CD14-positive monocyte (primary cell): Measurements from ENCODE around the gene MAOA. TPM values are rescaled to one million over a fixed set of nuclear protein-coding genes. Genes with fewer than 3 reads are reported as not detected.

Source experiments
- DNase-seq, 3 donors: peaks; one replicate each; pipeline ENCODE4 v3.0.0-alpha.2; 2011 to 2022
- H2AFZ ChIP-seq: 2 replicates; pipeline ENCODE4 v1.6.0; 2012; ENCODE audit warnings: mild to moderate bottlenecking, low read depth, low read length, inconsistent platforms; ENCODE audit not compliant: insufficient read depth, poor library complexity, severe bottlenecking
- H3K27ac ChIP-seq, 2 donors: 1 replicate in 1 of 2; 2 replicates in 1 of 2; pipeline ENCODE4 v1.5.1; 2012 to 2013; ENCODE audit warnings: low read length in 2 of 2, control low read depth in 1 of 2, inconsistent platforms in 1 of 2, low read depth in 1 of 2, mild to moderate bottlenecking in 1 of 2
- H3K27me3 ChIP-seq, 2 donors: one replicate each; pipeline versions ENCODE4 v1.6.0 to v1.6.1; 2011 to 2013; ENCODE audit warnings: low read length in 2 of 2; ENCODE audit not compliant: control insufficient read depth in 2 of 2, insufficient read depth in 2 of 2
- H3K36me3 ChIP-seq, 2 donors: replicated peaks in 1 of 2; 1 replicate in 1 of 2; 2 replicates in 1 of 2; pipeline versions ENCODE4 v1.5.1 to v1.6.1; 2012 to 2013; ENCODE audit warnings: low read length in 2 of 2, control low read depth in 1 of 2, inconsistent platforms in 1 of 2, mild to moderate bottlenecking in 1 of 2; ENCODE audit not compliant: insufficient read depth in 2 of 2, control insufficient read depth in 1 of 2
- H3K4me1 ChIP-seq, 2 donors: 1 replicate in 1 of 2; 2 replicates in 1 of 2; pipeline versions ENCODE4 v1.5.1 to v1.6.1; 2012 to 2013; ENCODE audit warnings: low read length in 2 of 2, control low read depth in 1 of 2, inconsistent platforms in 1 of 2, mild to moderate bottlenecking in 1 of 2, moderate library complexity in 1 of 2; ENCODE audit not compliant: insufficient read depth in 2 of 2, control insufficient read depth in 1 of 2
- H3K4me2 ChIP-seq: replicated peaks from 2 replicates; pipeline ENCODE3; 2012; ENCODE audit warnings: low read length, moderate library complexity, mild to moderate bottlenecking; ENCODE audit not compliant: poor library complexity, severe bottlenecking; ENCODE audit errors: extremely low read depth
- H3K4me3 ChIP-seq, 3 experiments: fragments of 200-600 bp in 1 of 3; sonication (generic) in 1 of 3; replicated peaks in 1 of 3; 1 replicate in 2 of 3; 2 replicates in 1 of 3; pipeline ENCODE4 v1.5.1; 2011 to 2013; ENCODE audit warnings: low read length in 3 of 3, mild to moderate bottlenecking in 3 of 3, control low read depth in 2 of 3, low read depth in 2 of 3, inconsistent platforms in 1 of 3, moderate library complexity in 1 of 3
- H3K79me2 ChIP-seq: 2 replicates; pipeline ENCODE4 v1.6.0; 2012; ENCODE audit warnings: mild to moderate bottlenecking, control low read depth, inconsistent platforms, low read length, moderate library complexity; ENCODE audit not compliant: insufficient read depth
- H3K9ac ChIP-seq: 2 replicates; pipeline ENCODE4 v1.6.0; 2017; ENCODE audit warnings: low read length, mild to moderate bottlenecking; ENCODE audit not compliant: insufficient read depth, poor library complexity, severe bottlenecking
- H3K9me3 ChIP-seq, 2 donors: replicated peaks in 1 of 2; 1 replicate in 1 of 2; 2 replicates in 1 of 2; pipeline versions ENCODE4 v1.5.1 to v1.6.1; 2012 to 2013; ENCODE audit warnings: low read length in 2 of 2, control low read depth in 1 of 2; ENCODE audit not compliant: control insufficient read depth in 1 of 2, insufficient read depth in 1 of 2
- H4K20me1 ChIP-seq: 2 replicates; pipeline ENCODE4 v1.6.0; 2012; ENCODE audit warnings: mild to moderate bottlenecking, low read length, control low read depth, moderate library complexity; ENCODE audit not compliant: insufficient read depth
- H3K27ac Mint-ChIP-seq, 7 donors: one replicate each; pipeline ENCODE4 v1.8.0; 2020; ENCODE audit warnings: mild to moderate bottlenecking in 7 of 7, mixed read lengths in 7 of 7, moderate library complexity in 6 of 7, inconsistent platforms in 2 of 7
- H3K27me3 Mint-ChIP-seq, 3 donors: one replicate each; pipeline ENCODE4 v1.8.0; 2021 to 2022; ENCODE audit warnings: low read depth in 3 of 3, mild to moderate bottlenecking in 3 of 3, mixed read lengths in 3 of 3, moderate library complexity in 3 of 3, inconsistent platforms in 1 of 3
- H3K36me3 Mint-ChIP-seq, 2 donors: one replicate each; pipeline ENCODE4 v1.8.0; 2020; ENCODE audit warnings: mixed read lengths in 2 of 2, inconsistent platforms in 1 of 2, mild to moderate bottlenecking in 1 of 2
- H3K4me1 Mint-ChIP-seq: one replicate; pipeline ENCODE4 v1.8.0; 2020; ENCODE audit warnings: mild to moderate bottlenecking, mixed read lengths
- H3K4me3 Mint-ChIP-seq, 2 donors: one replicate each; pipeline ENCODE4 v1.8.0; 2020; ENCODE audit warnings: mild to moderate bottlenecking in 2 of 2, mixed read lengths in 2 of 2, moderate library complexity in 1 of 2
- H3K9me3 Mint-ChIP-seq, 7 donors: one replicate each; pipeline ENCODE4 v1.8.0; 2020 to 2022; ENCODE audit warnings: mixed read lengths in 7 of 7, mild to moderate bottlenecking in 6 of 7, moderate library complexity in 6 of 7, inconsistent platforms in 2 of 7
- CTCF ChIP-seq: fragments of 200-600 bp; IDR thresholded peaks from one replicate; pipeline ENCODE4 v1.8.0; 2022; ENCODE audit warnings: antibody characterized with exemption, mild to moderate bottlenecking
- WGBS: methylation state at CpG from one replicate; pipeline ENCODE4 v1.1.5; 2013; ENCODE audit warnings: missing lambda C conversion rate; ENCODE audit not compliant: insufficient coverage; 5-methylcytosine and 5-hydroxymethylcytosine counted together
- intact Hi-C, 2 donors: fragments of 100-400 bp; cut with micrococcal nuclease; formaldehyde crosslinking; loops; one replicate each; pipeline versions ENCODE4 v1.15.0 to v1.15.1; 2023
- polyA plus RNA-seq, 3 donors: library from polyadenylated mRNA; depleted of rRNA in 1 of 3; unstranded in 2 of 3; stranded (reverse) in 1 of 3; fragments of 300-500 nt in 2 of 3; fragments of >200 nt in 1 of 3; fragmentation: Illumina TruSeq in 2 of 3; gene quantifications; 1 replicate in 2 of 3; 2 replicates in 1 of 3; pipeline ENCODE4 v1.2.3, GENCODE V29; 2012 to 2021

MAOA gene
- polyA plus RNA-seq, 3 donors = 0.11 to 0.56 (median 0.15) TPM

DNA sequence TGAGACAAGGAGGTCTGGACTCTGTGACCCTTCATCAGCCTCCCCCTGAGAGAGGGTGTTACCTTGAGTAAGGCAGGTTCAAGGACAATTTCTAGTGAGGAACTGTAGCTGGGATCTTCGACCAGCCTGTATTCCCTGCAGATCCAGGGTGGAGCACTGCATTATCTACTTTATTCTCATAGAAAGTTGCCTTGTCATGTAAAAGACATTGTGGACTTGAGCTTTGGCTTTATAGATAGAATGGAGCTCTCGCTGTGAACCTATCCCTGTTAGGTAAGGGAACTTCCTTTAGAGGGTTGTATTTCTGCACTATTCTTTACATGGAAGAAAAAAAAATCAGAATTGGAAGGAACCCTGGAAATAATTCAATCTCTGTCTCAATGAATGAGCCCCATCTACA is 91.4 kb downstream of the MAOA start:
- Histone ChIP-seq H3K4me2 (no peak overlapping the region), H3K4me3 (no peak overlapping the region), H3K9me3 (no peaks in the 10 kb centered on the region), H2AFZ (no peak overlapping the region), H3K27me3 (peaks cover 0 to 2% of the 10 kb centered on the region in 2 donors), H4K20me1 (no peaks in the 10 kb centered on the region), H3K79me2 (no peaks in the 10 kb centered on the region), H3K27ac (no peak overlapping the region), H3K4me1 (peaks cover 23 to 27% of the 10 kb centered on the region in 2 donors), H3K9ac (no peak overlapping the region), H3K36me3 (no peaks in the 10 kb centered on the region)
- WGBS = no CpG with 5 or more reads among the region's 2 CpGs
- no peak overlapping the region for H3K4me3 Mint-ChIP-seq
- no peaks in the 10 kb centered on the region for H3K36me3 Mint-ChIP-seq
- H3K27ac Mint-ChIP-seq = no peak overlapping the region
- no peak for TF ChIP-seq CTCF
- peaks cover 0 to under 1% (median 0%) of the 10 kb centered on the region in 3 donors for H3K27me3 Mint-ChIP-seq
- peaks cover 0 to 1% (median 0%) of the 10 kb centered on the region in 7 donors for H3K9me3 Mint-ChIP-seq
- peaks cover 20% of the 10 kb centered on the region for H3K4me1 Mint-ChIP-seq
- intact Hi-C loops = no loop called here
- no peak for DNase-seq

- Histone ChIP-seq H3K4me2 (peak overlapping the region; percentile 15), H3K9me3 (no peaks in the 10 kb centered on the region), H3K27me3 (peaks cover 0 to 4% of the 10 kb centered on the region in 2 donors), H3K27ac (peak overlapping the region in 1 of 2 donors; percentile 60), H4K20me1 (no peaks in the 10 kb centered on the region), H3K4me3 (peak overlapping the region in 1 of 3 experiments; percentile 6), H3K4me1 (peaks cover 17 to 21% of the 10 kb centered on the region in 2 donors), H3K9ac (no peak overlapping the region), H3K79me2 (no peaks in the 10 kb centered on the region), H3K36me3 (no peaks in the 10 kb centered on the region), H2AFZ (no peak overlapping the region)
- Mint-ChIP-seq H3K36me3 (no peaks in the 10 kb centered on the region), H3K27me3 (peaks cover 0 to 2% (median under 1%) of the 10 kb centered on the region in 3 donors), H3K4me3 (no peak overlapping the region), H3K27ac (peak overlapping the region; percentile 62 to 87 (median 80)), H3K9me3 (peaks cover 0 to 1% (median 0%) of the 10 kb centered on the region in 7 donors), H3K4me1 (peaks cover 15% of the 10 kb centered on the region)
- intact Hi-C loops = loop anchor here in 1 of 2 donors (2.0 to 5.0 kb wide), 2 partner anchors 93 to 189 kb away; partner anchors contain the start of gene MAOA
- DNase-seq = peak; percentile 72 to 85 (median 82)
- peak; percentile 45 for TF ChIP-seq CTCF
- 0% methylated on average over 1 of the region's 6 CpGs for WGBS
Measured at GRCh38 chrX:43750248-43750676, 94.2 kb downstream of the MAOA start.
